ENCODE results near the gene ZRANB1.

Gene ZRANB1

GRCh38 chr10:124923684-124924083 is 18.2 kb upstream of the ZRANB1 start:
- DNase-seq (ENCODE audit: insufficient read length) (no peak), FAIRE-seq (no peak)
- TF ChIP-seq TAF1 (IDR thresholded peaks at IDR 0.05; ENCODE audit: borderline replicate concordance, low read depth, low read length) (no peak), POLR2AphosphoS5 (IDR thresholded peaks at IDR 0.05; ENCODE audit: low read depth, low read length) (no peak), POLR2A (IDR thresholded peaks at IDR 0.05; ENCODE audit: low read depth, low read length) (no peak)

GRCh38 chr10:124926548-124926947 is 15.4 kb upstream of the ZRANB1 start:
- DNase-seq (ENCODE audit: insufficient read length) (no peak), FAIRE-seq (no peak)
- TF ChIP-seq POLR2AphosphoS5 (IDR thresholded peaks at IDR 0.05; ENCODE audit: low read depth, low read length) (no peak), POLR2A (IDR thresholded peaks at IDR 0.05; ENCODE audit: low read depth, low read length) (no peak), TAF1 (IDR thresholded peaks at IDR 0.05; ENCODE audit: borderline replicate concordance, low read depth, low read length) (no peak)

GRCh38 chr10:124928087-124928486 is 13.8 kb upstream of the ZRANB1 start:
- TF ChIP-seq POLR2A (IDR thresholded peaks at IDR 0.05; ENCODE audit: low read depth, low read length) = no peak
- TF ChIP-seq TAF1 (IDR thresholded peaks at IDR 0.05; ENCODE audit: borderline replicate concordance, low read depth, low read length) = no peak
- no peak for TF ChIP-seq POLR2AphosphoS5 (IDR thresholded peaks at IDR 0.05; ENCODE audit: low read depth, low read length)
- FAIRE-seq (no peak), DNase-seq (ENCODE audit: insufficient read length) (no peak)

GRCh38 chr10:124928545-124928944 is 13.4 kb upstream of the ZRANB1 start:
- no peak for TF ChIP-seq TAF1 (IDR thresholded peaks at IDR 0.05; ENCODE audit: borderline replicate concordance, low read depth, low read length)
- TF ChIP-seq POLR2A (IDR thresholded peaks at IDR 0.05; ENCODE audit: low read depth, low read length) = no peak
- no peak for TF ChIP-seq POLR2AphosphoS5 (IDR thresholded peaks at IDR 0.05; ENCODE audit: low read depth, low read length)
- DNase-seq (ENCODE audit: insufficient read length) = no peak
- no peak for FAIRE-seq

- TF ChIP-seq TAF1 (IDR thresholded peaks at IDR 0.05; ENCODE audit: borderline replicate concordance, low read depth, low read length) (no peak), POLR2A (IDR thresholded peaks at IDR 0.05; ENCODE audit: low read depth, low read length) (no peak), POLR2AphosphoS5 (IDR thresholded peaks at IDR 0.05; ENCODE audit: low read depth, low read length) (no peak)
- no peak for DNase-seq (ENCODE audit: insufficient read length)
- FAIRE-seq = no peak
These were observed 6.0 kb upstream of the ZRANB1 start for GRCh38 chr10:124935946-124936345.

- TF ChIP-seq TAF1 (IDR thresholded peaks at IDR 0.05; ENCODE audit: borderline replicate concordance, low read depth, low read length) (no peak), POLR2A (IDR thresholded peaks at IDR 0.05; ENCODE audit: low read depth, low read length) (no peak), POLR2AphosphoS5 (IDR thresholded peaks at IDR 0.05; ENCODE audit: low read depth, low read length) (no peak)
- DNase-seq (ENCODE audit: insufficient read length) (no peak), FAIRE-seq (no peak)
These were observed 5.1 kb upstream of the ZRANB1 start for GRCh38 chr10:124936813-124937212.

- FAIRE-seq = no peak
- TF ChIP-seq POLR2A (IDR thresholded peaks at IDR 0.05; ENCODE audit: low read depth, low read length) (no peak), TAF1 (IDR thresholded peaks at IDR 0.05; ENCODE audit: borderline replicate concordance, low read depth, low read length) (no peak)
These were observed 2.6 kb upstream of the ZRANB1 start for GRCh38 chr10:124939290-124939689.

GRCh38 chr10:124942317-124943169 is 620 bp downstream of the ZRANB1 start:
- DNase-seq (ENCODE audit: insufficient read length) (no peak), FAIRE-seq (peak; percentile 42)

More at GRCh38 chr10:124939290-124939689, 2.6 kb upstream of the ZRANB1 start:
- no peak for DNase-seq (ENCODE audit: insufficient read length)

GRCh38 chr10:124943301-124944092 is 1.6 kb downstream of the ZRANB1 start:
- FAIRE-seq (no peak), DNase-seq (ENCODE audit: insufficient read length) (no peak)
- no peak for TF ChIP-seq POLR2AphosphoS5 (IDR thresholded peaks at IDR 0.05; ENCODE audit: low read depth, low read length)
- TF ChIP-seq TAF1 (IDR thresholded peaks at IDR 0.05; ENCODE audit: borderline replicate concordance, low read depth, low read length) = no peak
- no peak for TF ChIP-seq POLR2A (IDR thresholded peaks at IDR 0.05; ENCODE audit: low read depth, low read length)

More at GRCh38 chr10:124942317-124943169, 620 bp downstream of the ZRANB1 start:
- TF ChIP-seq POLR2A (IDR thresholded peaks at IDR 0.05; ENCODE audit: low read depth, low read length) (no peak), POLR2AphosphoS5 (IDR thresholded peaks at IDR 0.05; ENCODE audit: low read depth, low read length) (no peak), TAF1 (IDR thresholded peaks at IDR 0.05; ENCODE audit: borderline replicate concordance, low read depth, low read length) (no peak)

- TF ChIP-seq POLR2A (IDR thresholded peaks at IDR 0.05; ENCODE audit: low read depth, low read length) = no peak
- no peak for TF ChIP-seq POLR2AphosphoS5 (IDR thresholded peaks at IDR 0.05; ENCODE audit: low read depth, low read length)
- TF ChIP-seq TAF1 (IDR thresholded peaks at IDR 0.05; ENCODE audit: borderline replicate concordance, low read depth, low read length) = no peak
- DNase-seq (ENCODE audit: insufficient read length) (no peak), FAIRE-seq (no peak)
These were observed 3.1 kb downstream of the ZRANB1 start for GRCh38 chr10:124944982-124945381.

GRCh38 chr10:124946945-124947344 is 5.0 kb downstream of the ZRANB1 start:
- FAIRE-seq = no peak

More at GRCh38 chr10:124946945-124947344, 5.0 kb downstream of the ZRANB1 start:
- TF ChIP-seq TAF1 (IDR thresholded peaks at IDR 0.05; ENCODE audit: borderline replicate concordance, low read depth, low read length) (no peak), POLR2AphosphoS5 (IDR thresholded peaks at IDR 0.05; ENCODE audit: low read depth, low read length) (no peak), POLR2A (IDR thresholded peaks at IDR 0.05; ENCODE audit: low read depth, low read length) (no peak)
- DNase-seq (ENCODE audit: insufficient read length) = no peak

Measured in GM12892 (cell line).